ENCODE data around the gene EPHA6. TPM values are rescaled to one million over a fixed set of nuclear protein-coding genes. Genes with fewer than 3 reads are reported as not detected.

The EPHA6 gene
- total RNA-seq, 1 experiment from 2014 or later = 0.61 TPM

DNA sequence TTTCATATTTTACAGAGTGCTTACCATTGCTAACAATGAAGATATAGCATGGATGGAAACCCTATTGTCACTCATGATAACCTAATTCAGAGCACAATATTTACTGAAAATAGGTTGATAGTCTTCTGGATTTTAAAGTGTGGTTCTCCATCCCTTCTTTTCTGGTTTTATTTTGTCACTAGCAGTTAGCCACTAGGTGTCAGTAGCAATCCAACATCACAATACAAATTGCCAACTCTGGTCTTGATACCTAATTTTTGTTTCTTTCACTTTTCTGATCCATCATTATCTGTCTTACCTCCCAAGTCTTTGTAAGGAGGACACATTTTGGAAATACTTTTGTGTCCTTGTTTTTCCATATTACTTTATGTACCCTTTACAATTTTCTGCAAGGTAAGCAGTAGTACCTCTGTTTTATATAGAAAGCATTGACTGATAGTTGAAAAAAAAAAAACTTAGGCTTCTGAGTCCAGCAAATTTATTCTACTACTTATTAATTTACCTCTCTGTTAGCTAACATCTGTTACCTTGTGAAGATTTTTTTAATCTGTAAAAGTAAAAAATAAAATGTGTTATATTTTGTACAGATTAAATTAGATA is 979.1 kb downstream of the EPHA6 start:
- no peaks in the 10 kb centered on the region for H4K20me1 ChIP-seq (ENCODE audit: control insufficient read depth, insufficient read depth, insufficient read length)
- no peaks in the 10 kb centered on the region for H3K36me3 Mint-ChIP-seq (ENCODE audit: insufficient read depth in 1 of 3, low read depth in 3 of 3)
- H2AK5ac ChIP-seq (ENCODE audit: insufficient read length, low read length) = no peak overlapping the region
- no peak overlapping the region for H4K8ac ChIP-seq (replicated peaks; ENCODE audit: insufficient read length, low read depth, low read length)
- no peaks in the 10 kb centered on the region for H3K4me1 ChIP-seq (ENCODE audit: insufficient read depth, low read length)
- H3K14ac ChIP-seq (ENCODE audit: insufficient read depth, low read length) = no peak overlapping the region
- H3K4me2 ChIP-seq (ENCODE audit: insufficient read depth, insufficient read length, low read length) = no peak overlapping the region
- H3K9me3 ChIP-seq (ENCODE audit: control insufficient read depth, low read depth, low read length) = no peaks in the 10 kb centered on the region
- no peak overlapping the region for H2BK5ac ChIP-seq (ENCODE audit: insufficient read length, low read length)
- H4K5ac ChIP-seq (ENCODE audit: insufficient read length, low read depth, low read length) = no peak overlapping the region
- no peak overlapping the region for H3K27ac ChIP-seq (ENCODE audit: insufficient read length, low read depth, low read length)
- no peak overlapping the region for H2BK15ac ChIP-seq (ENCODE audit: low read depth, low read length)
- peak; percentile 87 for TF ChIP-seq CTCF (conservative IDR thresholded peaks at IDR 0.05)
- no peak overlapping the region for H3K4me3 Mint-ChIP-seq
- no peak overlapping the region for H3K9ac ChIP-seq (ENCODE audit: extremely low read depth, insufficient read length, low read length)
- H3K27me3 Mint-ChIP-seq (ENCODE audit: low read depth) = no peaks in the 10 kb centered on the region
- no peak overlapping the region for H2AFZ ChIP-seq (ENCODE audit: low read length)
- no peaks in the 10 kb centered on the region for H3K4me1 Mint-ChIP-seq
- no peak overlapping the region for H3K56ac ChIP-seq (ENCODE audit: insufficient read length, low read depth, low read length)
- no peak overlapping the region for H2BK120ac ChIP-seq (ENCODE audit: low read depth, low read length, poor library complexity, severe bottlenecking)
- H2BK12ac ChIP-seq (ENCODE audit: insufficient read length, low read depth, low read length) = no peak overlapping the region
- DNase-seq = no peak
- no peak overlapping the region for H3T11ph ChIP-seq (ENCODE audit: low read length)
- no peak overlapping the region for H3K27ac Mint-ChIP-seq
- H4K91ac ChIP-seq (ENCODE audit: insufficient read length, low read depth, low read length) = no peak overlapping the region
- no peaks in the 10 kb centered on the region for H3K27me3 ChIP-seq (ENCODE audit: insufficient read depth, low read length)
- no peaks in the 10 kb centered on the region for H3K79me1 ChIP-seq (ENCODE audit: insufficient read depth, low read depth, low read length, poor library complexity, severe bottlenecking)
- H3K4ac ChIP-seq (ENCODE audit: low read depth, low read length) = no peak overlapping the region
- H3K18ac ChIP-seq (ENCODE audit: insufficient read length, low read depth, low read length) = no peak overlapping the region
- H3K9me3 Mint-ChIP-seq = no peaks in the 10 kb centered on the region
- H3K23me2 ChIP-seq (ENCODE audit: insufficient read length, low read depth, low read length, poor library complexity, severe bottlenecking) = no peaks in the 10 kb centered on the region
- no peak overlapping the region for H3K23ac ChIP-seq (ENCODE audit: insufficient read length, low read depth, low read length)
- H3K79me2 ChIP-seq (ENCODE audit: insufficient read depth, low read length) = no peaks in the 10 kb centered on the region
- H2BK20ac ChIP-seq (ENCODE audit: low read depth, low read length, poor library complexity, severe bottlenecking) = no peak overlapping the region
